OCI-LY7 (cell line): ENCODE data around the gene TIMM10.

ENCODE experiments used
- CTCF ChIP-seq: fragments of 200-600 bp; sonication (generic); conservative IDR thresholded peaks from 2 replicates; pipeline ENCODE4 v1.5.1; 2014; ENCODE audit warnings: mild to moderate bottlenecking, antibody characterized with exemption, low read length, moderate library complexity, mixed read lengths
- EZH2phosphoT487 ChIP-seq: fragments of 200-600 bp; sonication (generic); IDR thresholded peaks from 2 replicates; pipeline ENCODE4 v1.6.1; 2018; ENCODE audit warnings: low read depth, borderline replicate concordance, mild to moderate bottlenecking, mixed run types, antibody characterized with exemption, low read length, moderate library complexity, mixed read lengths

- TF ChIP-seq CTCF (no peak), EZH2phosphoT487 (no peak)
These were observed 10.6 kb upstream of the TIMM10 start for GRCh38 chr11:57541169-57541568.
